GM18508 (cell line): Measurements from ENCODE around the gene MST1.

Experiments
- ATAC-seq: cut with Tn5 transposase; IDR thresholded peaks from one replicate; pipeline ENCODE4 v1.9.1; 2021; ENCODE audit warnings: moderate number of reproducible peaks; ENCODE audit not compliant: insufficient read depth, unreplicated experiment

Gene MST1

GRCh38 chr3:49641921-49642707 is 47.2 kb downstream of the MST1 start:
- ATAC-seq: no peak

GRCh38 chr3:49641292-49641691 is 48.0 kb downstream of the MST1 start:
- no peak for ATAC-seq

- no peak for ATAC-seq
These were observed 49.7 kb downstream of the MST1 start for GRCh38 chr3:49639551-49639950.

- no peak for ATAC-seq
These were observed 50.8 kb downstream of the MST1 start for GRCh38 chr3:49638445-49638844.

- ATAC-seq: no peak
These were observed 52.2 kb downstream of the MST1 start for GRCh38 chr3:49636883-49637609.

- ATAC-seq: no peak
These were observed 54.5 kb downstream of the MST1 start for GRCh38 chr3:49634736-49635135.
